SKM-1 treated with dmso at 0.1 percent for 144 hours (cell line): ENCODE data around the gene C15orf62.

Experiments used
- DNase-seq: peaks from one replicate; lab custom pipeline; 2025; ENCODE audit not compliant: unreplicated experiment; lab: John Stamatoyannopoulos, UW

C15orf62 gene

DNA sequence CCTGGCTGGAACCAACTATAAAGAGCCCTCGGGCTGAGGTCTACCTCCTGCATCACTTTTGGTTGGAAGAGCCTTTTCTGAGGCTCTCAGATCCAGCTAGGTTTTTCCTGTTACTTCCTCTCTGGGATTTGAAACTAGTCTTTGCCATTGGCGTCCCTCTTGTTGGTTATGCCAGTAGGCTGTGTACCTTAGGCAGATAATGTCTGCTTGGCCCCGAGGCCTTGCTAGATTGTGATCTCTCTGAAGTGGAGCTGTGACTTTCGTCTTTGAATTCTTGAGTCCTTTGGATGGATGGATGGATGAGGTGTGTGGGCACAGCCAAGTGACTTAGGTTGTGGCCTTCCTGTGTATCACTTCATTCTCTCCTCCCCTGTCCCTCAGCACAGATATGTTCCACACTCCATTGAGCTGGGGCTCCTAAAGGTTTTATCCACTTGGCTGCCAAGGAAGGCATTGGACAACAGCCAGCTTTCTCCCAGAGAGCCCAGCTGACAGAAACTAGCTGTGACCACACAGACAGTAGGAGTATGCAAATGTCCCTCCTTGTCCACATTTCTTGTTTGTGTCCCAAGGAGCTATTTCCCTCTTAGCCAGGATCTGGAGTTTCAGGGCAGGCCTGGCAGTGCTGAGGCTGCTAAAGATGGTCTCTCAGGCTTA, 45.4 kb downstream of the C15orf62 start:
- DNase-seq: no peak

GRCh38 chr15:40819048-40819447, 49.3 kb downstream of the C15orf62 start:
- DNase-seq: no peak

DNA sequence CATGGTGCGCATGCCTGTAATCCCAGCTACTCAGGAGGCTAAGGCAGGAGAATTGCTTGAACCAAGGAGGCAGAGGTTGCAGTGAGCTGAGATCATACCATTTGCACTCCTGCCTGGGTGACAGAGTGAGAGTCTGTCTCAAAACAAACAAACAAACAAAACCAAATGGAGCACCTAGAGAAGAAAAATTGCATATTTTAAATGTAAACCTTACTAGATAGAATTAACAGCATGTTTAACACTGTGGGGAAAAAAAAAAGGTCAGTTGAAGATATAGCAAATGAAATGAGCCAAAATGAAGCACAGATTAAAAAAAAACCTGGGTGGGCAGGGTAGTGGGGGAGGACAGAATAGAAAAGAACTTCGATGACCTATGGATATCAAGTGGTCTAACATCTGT, 51.4 kb downstream of the C15orf62 start:
- no peak for DNase-seq
